SK-N-MC (cell line): ENCODE results near the gene SLC4A5.

Source experiments
- DNase-seq: peaks from one replicate; pipeline ENCODE4 v3.0.0-alpha.2; 2011; ENCODE audit warnings: low read depth, low spot score
- H3K27ac ChIP-seq: fragments of 200-600 bp; sonication (generic); 2 replicates; pipeline ENCODE4 v1.5.1; 2016; ENCODE audit warnings: mixed run types
- H3K36me3 ChIP-seq: fragments of 200-600 bp; sonication (generic); 2 replicates; pipeline ENCODE4 v1.6.1; 2017; ENCODE audit warnings: antibody characterized with exemption, low read length, mixed read lengths; ENCODE audit not compliant: insufficient read depth
- H3K4me3 ChIP-seq: fragments of 200-600 bp; sonication (generic); 2 replicates; pipeline ENCODE4 v1.5.1; 2016
- H3K9ac ChIP-seq: fragments of 200-600 bp; sonication (generic); 2 replicates; pipeline ENCODE4 v1.8.0; 2017; ENCODE audit warnings: mixed run types, mixed read lengths; ENCODE audit not compliant: insufficient read length
- H3K9me3 ChIP-seq: fragments of 200-600 bp; sonication (generic); 2 replicates; pipeline ENCODE4 v1.6.1; 2017; ENCODE audit warnings: low read depth, mild to moderate bottlenecking, antibody characterized with exemption, low read length, moderate library complexity, mixed read lengths
- EZH2 ChIP-seq: fragments of 200-600 bp; sonication (generic); IDR thresholded peaks from one replicate; pipeline ENCODE4 v1.6.1; 2017; ENCODE audit warnings: antibody characterized with exemption
- FOXP2 ChIP-seq: optimal IDR thresholded peaks from 2 replicates; pipeline ENCODE3; 2011; ENCODE audit warnings: mild to moderate bottlenecking, moderate library complexity; ENCODE audit not compliant: insufficient read depth; ENCODE audit errors: extremely low read length, control extremely low read depth
- POLR2AphosphoS5 ChIP-seq: IDR thresholded peaks from 2 replicates; pipeline ENCODE4 v1.6.1; 2012; ENCODE audit warnings: mild to moderate bottlenecking, low read depth, low read length, borderline replicate concordance

The SLC4A5 gene

GRCh38 chr2:74278694-74279093 is 64.5 kb downstream of the SLC4A5 start:
- Histone ChIP-seq H3K9me3 (no peaks in the 10 kb centered on the region), H3K36me3 (no peaks in the 10 kb centered on the region), H3K4me3 (no peak overlapping the region), H3K9ac (no peak overlapping the region), H3K27ac (no peak overlapping the region)
- TF ChIP-seq EZH2 = no peak
- no peak for TF ChIP-seq FOXP2
- no peak for TF ChIP-seq POLR2AphosphoS5
- no peak for DNase-seq

- TF ChIP-seq FOXP2 = no peak
- no peak for TF ChIP-seq EZH2
- no peak for TF ChIP-seq POLR2AphosphoS5
- no peak overlapping the region for H3K9ac ChIP-seq
- H3K9me3 ChIP-seq = no peaks in the 10 kb centered on the region
- DNase-seq = no peak
- no peaks in the 10 kb centered on the region for H3K36me3 ChIP-seq
- no peak overlapping the region for H3K27ac ChIP-seq
- H3K4me3 ChIP-seq = no peak overlapping the region
These were observed 65.0 kb downstream of the SLC4A5 start for GRCh38 chr2:74278176-74278575.

- Histone ChIP-seq H3K4me3 (no peak overlapping the region), H3K36me3 (no peaks in the 10 kb centered on the region), H3K9ac (no peak overlapping the region), H3K27ac (no peak overlapping the region), H3K9me3 (no peaks in the 10 kb centered on the region)
- DNase-seq = no peak
- TF ChIP-seq FOXP2 (no peak), POLR2AphosphoS5 (no peak)
These were observed 68.0 kb downstream of the SLC4A5 start for GRCh38 chr2:74275228-74275627.

GRCh38 chr2:74269667-74270066 is 73.5 kb downstream of the SLC4A5 start:
- no peaks in the 10 kb centered on the region for H3K9me3 ChIP-seq
- H3K4me3 ChIP-seq = no peak overlapping the region
- no peak overlapping the region for H3K27ac ChIP-seq
- no peak for TF ChIP-seq POLR2AphosphoS5
- TF ChIP-seq FOXP2 = no peak
- TF ChIP-seq EZH2 = no peak
- no peaks in the 10 kb centered on the region for H3K36me3 ChIP-seq
- no peak overlapping the region for H3K9ac ChIP-seq
- no peak for DNase-seq

GRCh38 chr2:74267068-74267467 is 76.1 kb downstream of the SLC4A5 start:
- no peak overlapping the region for H3K27ac ChIP-seq
- TF ChIP-seq POLR2AphosphoS5 = no peak
- TF ChIP-seq EZH2 = no peak
- TF ChIP-seq FOXP2 = no peak
- no peaks in the 10 kb centered on the region for H3K9me3 ChIP-seq
- H3K9ac ChIP-seq = no peak overlapping the region
- DNase-seq = no peak
- no peak overlapping the region for H3K4me3 ChIP-seq
- no peaks in the 10 kb centered on the region for H3K36me3 ChIP-seq

GRCh38 chr2:74264281-74264680 is 78.9 kb downstream of the SLC4A5 start:
- no peak overlapping the region for H3K4me3 ChIP-seq
- no peak overlapping the region for H3K27ac ChIP-seq
- TF ChIP-seq EZH2 (no peak), POLR2AphosphoS5 (no peak), FOXP2 (no peak)
- no peak overlapping the region for H3K9ac ChIP-seq
- no peak for DNase-seq
- H3K9me3 ChIP-seq = no peaks in the 10 kb centered on the region
- no peaks in the 10 kb centered on the region for H3K36me3 ChIP-seq

GRCh38 chr2:74262681-74263080 is 80.5 kb downstream of the SLC4A5 start:
- no peak overlapping the region for H3K27ac ChIP-seq
- DNase-seq = no peak
- no peaks in the 10 kb centered on the region for H3K9me3 ChIP-seq
- no peaks in the 10 kb centered on the region for H3K36me3 ChIP-seq
- no peak overlapping the region for H3K4me3 ChIP-seq
- TF ChIP-seq POLR2AphosphoS5 = no peak
- no peak for TF ChIP-seq EZH2
- TF ChIP-seq FOXP2 = no peak
- H3K9ac ChIP-seq = no peak overlapping the region

GRCh38 chr2:74261204-74261864 is 81.9 kb downstream of the SLC4A5 start:
- Histone ChIP-seq H3K27ac (no peak overlapping the region), H3K36me3 (no peaks in the 10 kb centered on the region), H3K9me3 (no peaks in the 10 kb centered on the region), H3K9ac (no peak overlapping the region), H3K4me3 (no peak overlapping the region)
- no peak for TF ChIP-seq EZH2
- TF ChIP-seq POLR2AphosphoS5 = no peak
- TF ChIP-seq FOXP2 = no peak
- DNase-seq = no peak

GRCh38 chr2:74260495-74260894 is 82.7 kb downstream of the SLC4A5 start:
- Histone ChIP-seq H3K4me3 (no peak overlapping the region), H3K9me3 (no peaks in the 10 kb centered on the region), H3K36me3 (no peaks in the 10 kb centered on the region), H3K27ac (no peak overlapping the region), H3K9ac (no peak overlapping the region)
- TF ChIP-seq FOXP2 = no peak
- TF ChIP-seq EZH2 = no peak
- TF ChIP-seq POLR2AphosphoS5 = no peak
- DNase-seq = no peak
